ENCODE data around the gene PDGFA.

PDGFA gene

DNA sequence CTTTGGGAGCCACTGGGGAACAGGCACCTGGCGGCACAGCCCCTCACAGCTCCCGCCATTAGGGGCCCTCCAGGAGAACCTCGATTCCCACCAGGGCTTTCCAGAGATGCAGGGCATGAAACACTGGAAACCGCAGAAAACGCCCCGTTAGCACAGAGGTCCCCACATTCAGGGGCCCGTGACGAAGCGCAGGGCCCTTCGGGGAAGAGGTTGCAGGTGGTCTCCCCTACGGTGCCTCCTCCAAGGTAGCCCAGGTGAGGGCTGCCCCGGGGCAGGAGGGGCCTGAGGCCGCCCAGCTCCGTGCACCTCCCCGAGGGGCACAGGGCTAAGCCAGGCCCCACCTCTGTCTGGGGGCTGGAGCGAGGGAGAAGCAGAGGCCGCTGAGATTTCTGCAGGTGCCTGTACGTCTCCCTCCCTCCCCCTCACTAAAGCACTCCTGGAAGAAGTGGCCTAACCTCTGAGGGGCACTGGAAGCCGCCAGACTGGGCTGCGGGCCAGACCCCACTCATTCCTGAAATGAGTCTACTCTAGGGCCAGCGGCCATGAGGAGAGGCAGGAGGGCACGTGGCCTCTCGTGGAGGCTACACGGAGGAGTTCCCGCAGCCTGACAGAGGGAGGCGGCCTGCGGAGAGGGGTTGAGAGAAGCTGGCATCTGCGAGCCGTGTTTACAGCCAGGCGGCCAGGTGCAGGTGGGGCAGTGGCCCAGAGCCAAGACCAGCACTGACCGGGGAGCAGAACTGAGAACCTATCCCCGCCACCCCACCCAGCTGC is 6.9 kb downstream of the PDGFA start:
- Histone ChIP-seq H3K4me3 (no peak overlapping the region), H3K36me3 (ENCODE audit: insufficient read depth, low read length) (no peaks in the 10 kb centered on the region), H3K27ac (no peak overlapping the region), H3K9ac (ENCODE audit: insufficient read length) (no peak overlapping the region), H3K9me3 (ENCODE audit: low read depth, low read length) (no peaks in the 10 kb centered on the region)
- no peak for TF ChIP-seq POLR2AphosphoS5 (IDR thresholded peaks at IDR 0.05; ENCODE audit: borderline replicate concordance, low read depth, low read length)
- TF ChIP-seq FOXP2 (optimal IDR thresholded peaks at IDR 0.05; ENCODE audit: control extremely low read depth, extremely low read length, insufficient read depth) = no peak
- TF ChIP-seq EZH2 (IDR thresholded peaks at IDR 0.05) = no peak
- no peak for DNase-seq (ENCODE audit: low read depth, low spot score)

DNA sequence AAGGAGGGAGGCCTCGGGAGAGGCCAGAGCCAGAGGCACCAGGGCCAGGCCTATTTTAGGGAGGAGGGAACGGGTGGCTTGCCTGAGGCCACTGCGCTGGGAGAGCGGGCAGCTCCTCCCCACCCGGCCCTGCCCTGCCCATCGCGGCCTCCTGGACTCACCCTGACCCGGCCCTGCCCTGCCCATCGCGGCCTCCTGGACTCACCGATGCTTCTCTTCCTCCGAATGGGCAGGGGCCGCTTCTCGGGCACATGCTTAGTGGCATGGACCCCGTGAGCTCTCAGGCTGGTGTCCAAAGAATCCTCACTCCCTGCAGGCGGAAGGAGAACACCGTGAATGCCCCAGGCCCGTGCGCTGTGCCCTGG is 7.5 kb downstream of the PDGFA start:
- TF ChIP-seq EZH2 (IDR thresholded peaks at IDR 0.05) (no peak), FOXP2 (optimal IDR thresholded peaks at IDR 0.05; ENCODE audit: control extremely low read depth, extremely low read length, insufficient read depth) (no peak), POLR2AphosphoS5 (IDR thresholded peaks at IDR 0.05; ENCODE audit: borderline replicate concordance, low read depth, low read length) (no peak)
- H3K9me3 ChIP-seq (ENCODE audit: low read depth, low read length) = no peaks in the 10 kb centered on the region
- no peaks in the 10 kb centered on the region for H3K36me3 ChIP-seq (ENCODE audit: insufficient read depth, low read length)
- H3K4me3 ChIP-seq = no peak overlapping the region
- H3K9ac ChIP-seq (ENCODE audit: insufficient read length) = no peak overlapping the region
- no peak overlapping the region for H3K27ac ChIP-seq
- DNase-seq (ENCODE audit: low read depth, low spot score) = no peak

DNA sequence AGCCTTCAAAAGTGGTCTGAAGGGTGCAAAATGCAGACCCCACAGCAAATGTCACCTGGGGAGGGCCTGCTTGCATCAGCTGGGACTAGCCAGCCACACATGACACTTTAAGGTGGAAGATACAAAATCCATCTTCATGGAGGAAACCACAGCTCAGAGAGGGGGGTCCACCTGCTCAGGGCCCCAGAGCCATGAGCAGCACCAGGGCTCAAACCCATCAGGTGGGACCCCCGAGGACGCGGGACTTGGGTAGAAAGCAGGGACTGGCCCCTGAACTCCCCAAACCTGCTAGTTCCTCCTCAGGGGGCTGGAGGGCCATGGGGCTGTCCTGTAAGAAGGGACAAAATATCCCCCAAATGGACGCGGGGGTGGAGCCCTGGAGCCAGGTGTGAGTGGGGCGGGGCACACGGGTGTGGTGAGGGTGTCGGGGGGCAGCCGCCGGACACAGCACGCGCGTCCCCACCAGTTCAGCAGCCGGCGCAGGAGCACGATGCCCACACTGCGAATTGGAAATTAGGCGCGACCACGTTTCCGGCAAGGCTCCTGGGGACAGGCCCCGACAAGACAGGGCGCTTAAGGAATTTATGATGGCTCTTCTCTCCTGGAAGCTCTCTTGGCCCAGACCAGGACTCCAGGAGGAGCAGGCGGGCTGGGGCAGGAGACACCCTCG is 8.0 kb downstream of the PDGFA start:
- DNase-seq (ENCODE audit: low read depth, low spot score) = no peak
- H3K27ac ChIP-seq = no peak overlapping the region
- no peak overlapping the region for H3K9ac ChIP-seq (ENCODE audit: insufficient read length)
- H3K36me3 ChIP-seq (ENCODE audit: insufficient read depth, low read length) = no peaks in the 10 kb centered on the region
- no peak overlapping the region for H3K4me3 ChIP-seq
- H3K9me3 ChIP-seq (ENCODE audit: low read depth, low read length) = no peaks in the 10 kb centered on the region
- no peak for TF ChIP-seq FOXP2 (optimal IDR thresholded peaks at IDR 0.05; ENCODE audit: control extremely low read depth, extremely low read length, insufficient read depth)
- TF ChIP-seq EZH2 (IDR thresholded peaks at IDR 0.05) = no peak
- TF ChIP-seq POLR2AphosphoS5 (IDR thresholded peaks at IDR 0.05; ENCODE audit: borderline replicate concordance, low read depth, low read length) = no peak

DNA sequence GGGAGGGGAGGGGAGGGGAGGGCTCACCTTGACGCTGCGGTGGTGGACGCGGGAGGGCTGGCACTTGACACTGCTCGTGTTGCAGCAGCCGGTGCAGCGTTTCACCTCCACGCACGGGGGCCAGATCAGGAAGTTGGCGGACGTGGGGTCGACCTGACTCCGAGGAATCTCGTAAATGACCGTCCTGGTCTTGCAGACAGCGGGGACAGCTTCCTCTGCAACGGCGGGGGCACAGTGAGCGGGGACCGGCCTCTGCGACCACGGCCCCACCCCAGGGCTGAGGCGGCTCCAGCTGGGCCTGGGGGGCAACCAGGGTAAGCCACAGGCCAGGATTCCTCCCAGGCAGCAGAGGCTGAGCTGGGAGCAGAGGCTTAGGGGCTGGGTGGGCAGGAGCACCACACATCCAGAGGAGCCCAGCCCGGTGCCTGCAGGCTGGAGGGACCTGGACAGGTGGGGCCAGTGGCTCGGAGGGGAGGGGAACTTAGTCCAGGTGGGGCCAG is 8.8 kb downstream of the PDGFA start:
- H3K9me3 ChIP-seq (ENCODE audit: low read depth, low read length) = no peaks in the 10 kb centered on the region
- no peak overlapping the region for H3K4me3 ChIP-seq
- no peak for DNase-seq (ENCODE audit: low read depth, low spot score)
- no peak overlapping the region for H3K27ac ChIP-seq
- no peak for TF ChIP-seq EZH2 (IDR thresholded peaks at IDR 0.05)
- no peaks in the 10 kb centered on the region for H3K36me3 ChIP-seq (ENCODE audit: insufficient read depth, low read length)
- no peak overlapping the region for H3K9ac ChIP-seq (ENCODE audit: insufficient read length)

DNA sequence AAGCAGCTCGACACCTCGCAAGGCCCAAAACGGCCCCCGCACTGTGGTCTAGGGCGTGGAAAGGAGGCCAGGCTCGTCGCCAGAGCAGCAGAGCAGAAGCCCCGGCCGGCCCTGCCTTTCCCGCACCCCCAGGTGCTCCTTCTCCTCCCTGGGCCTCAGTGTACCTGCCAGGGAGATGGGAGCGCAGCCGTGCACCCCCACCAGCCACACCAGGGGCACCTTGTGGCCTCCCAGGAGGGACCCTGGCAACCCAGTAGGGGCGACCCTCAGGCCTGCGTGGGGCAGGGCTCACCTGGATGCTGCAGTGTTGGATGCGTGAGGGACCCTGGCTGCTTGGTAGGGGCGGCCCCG is 9.5 kb downstream of the PDGFA start:
- no peak overlapping the region for H3K27ac ChIP-seq
- H3K9me3 ChIP-seq (ENCODE audit: low read depth, low read length) = no peaks in the 10 kb centered on the region
- no peak for DNase-seq (ENCODE audit: low read depth, low spot score)
- no peaks in the 10 kb centered on the region for H3K36me3 ChIP-seq (ENCODE audit: insufficient read depth, low read length)
- no peak overlapping the region for H3K4me3 ChIP-seq
- H3K9ac ChIP-seq (ENCODE audit: insufficient read length) = no peak overlapping the region
- TF ChIP-seq EZH2 (IDR thresholded peaks at IDR 0.05) (no peak), FOXP2 (optimal IDR thresholded peaks at IDR 0.05; ENCODE audit: control extremely low read depth, extremely low read length, insufficient read depth) (no peak), POLR2AphosphoS5 (IDR thresholded peaks at IDR 0.05; ENCODE audit: borderline replicate concordance, low read depth, low read length) (no peak)

DNA sequence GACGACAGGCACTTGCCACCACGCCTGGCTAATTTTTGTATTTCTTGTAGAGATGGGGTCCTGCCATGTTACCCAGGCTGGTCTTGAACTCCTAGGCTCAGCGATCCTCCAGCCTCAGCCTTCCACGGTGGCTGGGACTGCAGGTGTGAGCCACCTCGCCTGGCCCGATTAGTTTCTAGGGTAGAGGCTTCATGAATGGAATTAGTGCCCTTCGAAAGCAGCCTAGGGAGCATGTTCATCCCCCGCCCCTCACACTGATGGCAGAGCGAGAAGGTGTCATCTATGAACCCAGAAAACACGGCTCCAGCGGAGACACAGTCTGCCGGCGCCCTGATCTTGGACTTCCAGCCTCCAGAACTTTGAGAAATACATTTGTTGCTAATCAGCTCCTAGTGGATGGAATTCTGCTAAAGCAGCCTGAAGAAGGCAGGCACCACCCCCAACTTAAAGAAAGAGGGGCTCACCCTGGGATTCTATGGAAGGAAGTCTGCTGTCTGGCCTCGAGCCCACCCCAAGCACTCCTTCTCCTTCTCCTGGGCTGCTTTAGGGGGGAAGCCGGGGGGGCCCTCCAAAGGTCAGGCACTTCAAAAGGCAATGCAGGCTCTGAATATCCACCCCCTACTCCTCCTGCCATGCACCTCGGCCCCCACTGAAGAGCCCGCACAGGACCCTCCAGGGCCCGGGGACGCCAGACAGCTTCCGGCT is 10.1 kb downstream of the PDGFA start:
- Histone ChIP-seq H3K4me3 (no peak overlapping the region), H3K36me3 (ENCODE audit: insufficient read depth, low read length) (no peaks in the 10 kb centered on the region), H3K27ac (no peak overlapping the region), H3K9ac (ENCODE audit: insufficient read length) (no peak overlapping the region), H3K9me3 (ENCODE audit: low read depth, low read length) (no peaks in the 10 kb centered on the region)
- no peak for DNase-seq (ENCODE audit: low read depth, low spot score)
- no peak for TF ChIP-seq FOXP2 (optimal IDR thresholded peaks at IDR 0.05; ENCODE audit: control extremely low read depth, extremely low read length, insufficient read depth)
- TF ChIP-seq EZH2 (IDR thresholded peaks at IDR 0.05) = no peak
- TF ChIP-seq POLR2AphosphoS5 (IDR thresholded peaks at IDR 0.05; ENCODE audit: borderline replicate concordance, low read depth, low read length) = no peak

DNA sequence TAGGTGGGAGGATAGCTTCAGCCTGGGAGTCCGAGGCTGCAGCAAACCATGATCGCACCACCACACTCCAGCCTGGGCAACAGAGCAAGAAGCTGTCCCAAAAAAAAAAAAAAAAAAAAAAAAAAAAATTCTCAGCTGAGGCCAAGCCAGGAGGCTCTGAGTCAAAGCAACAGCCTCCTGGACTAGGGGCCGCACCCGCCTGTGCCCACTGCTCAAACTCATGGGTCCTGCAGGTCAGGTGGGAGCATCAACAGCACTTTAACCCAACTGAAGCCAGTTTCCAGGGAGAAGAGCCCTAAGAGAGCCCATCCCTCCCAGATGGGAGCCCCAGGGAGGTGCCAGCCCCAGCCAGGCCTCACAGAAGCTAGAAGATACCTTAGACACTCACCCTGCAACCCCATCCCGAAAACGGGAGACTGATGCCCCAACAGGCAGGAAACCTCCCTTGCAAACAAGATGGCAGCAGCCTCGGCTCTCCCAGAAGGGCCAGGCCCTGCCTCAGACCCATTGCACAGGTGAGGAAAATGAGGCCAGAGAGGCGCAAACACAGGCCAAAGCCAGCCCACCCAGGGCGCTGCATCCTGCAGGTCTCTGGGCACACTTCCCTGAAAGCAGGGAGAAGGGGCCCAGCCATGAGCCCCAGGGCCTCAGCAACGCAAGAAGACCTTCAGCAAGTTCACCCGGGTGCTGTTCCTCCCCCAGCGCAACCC is 11.0 kb downstream of the PDGFA start:
- DNase-seq (ENCODE audit: low read depth, low spot score) = no peak
- H3K9me3 ChIP-seq (ENCODE audit: low read depth, low read length) = no peaks in the 10 kb centered on the region
- TF ChIP-seq FOXP2 (optimal IDR thresholded peaks at IDR 0.05; ENCODE audit: control extremely low read depth, extremely low read length, insufficient read depth) (no peak), EZH2 (IDR thresholded peaks at IDR 0.05) (no peak), POLR2AphosphoS5 (IDR thresholded peaks at IDR 0.05; ENCODE audit: borderline replicate concordance, low read depth, low read length) (no peak)

More for the DNA sequence above, 11.0 kb downstream of the PDGFA start:
- H3K9ac ChIP-seq (ENCODE audit: insufficient read length) = no peak overlapping the region
- no peaks in the 10 kb centered on the region for H3K36me3 ChIP-seq (ENCODE audit: insufficient read depth, low read length)
- H3K4me3 ChIP-seq = no peak overlapping the region
- H3K27ac ChIP-seq = no peak overlapping the region

Measured in SK-N-MC (cell line).